ENCODE measurements around the gene PTPN3. TPM values are rescaled to one million over a fixed set of nuclear protein-coding genes. Genes with fewer than 3 reads are reported as not detected.
"Not testable (repeated sequence)": the region's sequence is repeated elsewhere in the genome, so short reads cannot be mapped to it uniquely, and the experiment has no call there.

The PTPN3 gene
- polyA plus RNA-seq, 4 donors = 15.3 to 43.5 (median 34.0) TPM

DNA sequence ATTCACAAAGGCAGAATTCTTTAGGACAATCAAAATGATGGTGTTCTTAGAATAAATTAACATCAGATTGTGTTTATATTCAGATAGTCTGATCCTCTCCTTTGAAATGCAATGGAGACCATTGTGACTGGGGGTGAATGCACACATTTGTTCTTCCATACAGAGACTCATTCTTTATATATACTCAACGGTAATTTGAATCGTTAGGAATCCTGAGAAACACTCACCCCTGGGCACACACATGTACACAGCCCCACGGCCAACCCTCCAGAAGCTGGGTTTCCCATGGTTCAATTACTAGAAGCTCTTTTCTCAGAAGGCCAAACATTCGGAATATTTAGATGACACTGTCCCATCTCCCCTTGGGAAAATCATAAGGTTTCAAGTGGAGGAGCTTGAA, 119.8 kb downstream of the PTPN3 start:
- no peak for FAIRE-seq
- 73 to 91% (median 83%) methylated on average over 4 of the region's 4 CpGs for WGBS, 3 donors
- H3K4me1 ChIP-seq (ENCODE audit: control insufficient read depth in 3 of 3, insufficient read depth in 2 of 3, low read depth in 1 of 3, low read length in 2 of 3) = no peaks in the 10 kb centered on the region
- peaks cover 0 to 8% of the 10 kb centered on the region in 2 donors for H3K9me3 ChIP-seq (ENCODE audit: control insufficient read depth in 2 of 2, insufficient read depth in 1 of 2, low read depth in 1 of 2, low read length in 1 of 2)
- peaks cover 0 to 54% (median 12%) of the 10 kb centered on the region in 3 donors for H3K36me3 ChIP-seq (ENCODE audit: control insufficient read depth in 3 of 3, insufficient read depth in 2 of 3, low read depth in 1 of 3, low read length in 3 of 3)
- DNase-seq = no peak
- no peak overlapping the region for H3K4me3 ChIP-seq (ENCODE audit: low read depth in 1 of 3, low read length in 3 of 3)
- H3K27me3 ChIP-seq (ENCODE audit: control insufficient read depth in 3 of 3, insufficient read depth in 3 of 3, low read length in 3 of 3) = no peaks in the 10 kb centered on the region
- H3K27ac ChIP-seq (ENCODE audit: low read depth in 1 of 3, low read length in 2 of 3) = no peak overlapping the region

DNA sequence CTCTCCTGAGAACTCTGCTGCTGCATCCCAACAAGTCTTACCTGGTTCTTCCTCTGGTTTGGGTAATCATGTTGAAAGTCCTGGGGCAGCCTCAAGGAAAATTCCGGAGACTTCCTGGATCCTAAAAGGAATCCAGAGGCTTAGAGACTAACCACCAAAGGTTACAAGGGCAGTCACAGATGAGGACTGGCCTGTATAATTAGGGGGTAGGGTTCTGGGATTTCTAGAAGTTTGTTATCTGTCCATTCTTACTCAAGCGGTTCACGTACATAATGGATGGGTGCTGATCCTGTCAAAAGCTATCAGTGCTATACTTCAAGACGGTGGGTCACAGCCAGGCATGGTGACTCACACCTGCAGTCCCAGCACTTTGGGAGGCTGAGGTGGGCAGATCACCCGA, 125.9 kb downstream of the PTPN3 start:
- Histone ChIP-seq H3K27me3 (ENCODE audit: control insufficient read depth in 3 of 3, insufficient read depth in 3 of 3, low read length in 3 of 3) (no peaks in the 10 kb centered on the region), H3K9me3 (ENCODE audit: control insufficient read depth in 2 of 2, insufficient read depth in 1 of 2, low read depth in 1 of 2, low read length in 1 of 2) (peaks cover 0 to 13% of the 10 kb centered on the region in 2 donors), H3K4me3 (ENCODE audit: low read depth in 1 of 3, low read length in 3 of 3) (no peak overlapping the region), H3K4me1 (ENCODE audit: control insufficient read depth in 3 of 3, insufficient read depth in 2 of 3, low read depth in 1 of 3, low read length in 2 of 3) (peaks cover 0 to 3% (median 0%) of the 10 kb centered on the region in 3 donors), H3K36me3 (ENCODE audit: control insufficient read depth in 3 of 3, insufficient read depth in 2 of 3, low read depth in 1 of 3, low read length in 3 of 3) (peaks cover 0 to 8% (median 0%) of the 10 kb centered on the region in 3 donors), H3K27ac (ENCODE audit: low read depth in 1 of 3, low read length in 2 of 3) (no peak overlapping the region)
- WGBS, 3 donors = 84 to 88% (median 87%) methylated on average over 5 of the region's 5 CpGs
- DNase-seq (no peak), FAIRE-seq (no peak)

DNA sequence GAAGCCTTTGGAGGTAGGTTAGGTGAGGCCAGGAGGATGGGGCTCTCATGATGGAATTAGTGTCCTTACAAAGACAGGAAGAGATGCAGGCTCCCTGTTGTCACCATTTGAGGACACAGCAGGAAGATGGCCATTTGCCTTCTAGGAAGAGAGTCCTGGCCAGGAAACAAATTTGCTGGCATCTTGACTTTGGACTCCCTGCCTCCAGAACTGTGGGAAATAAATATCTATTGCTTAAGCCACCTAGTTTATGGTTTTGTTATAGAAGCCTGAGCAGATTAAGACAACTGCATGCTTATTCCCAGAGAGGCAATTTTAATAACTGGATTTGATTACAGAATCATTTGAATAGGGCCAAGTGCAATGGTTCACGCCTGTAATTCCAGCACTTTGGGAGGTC, 126.7 kb downstream of the PTPN3 start:
- Histone ChIP-seq H3K4me3 (ENCODE audit: low read depth in 1 of 3, low read length in 3 of 3) (no peak overlapping the region), H3K27ac (ENCODE audit: low read depth in 1 of 3, low read length in 2 of 3) (no peak overlapping the region), H3K4me1 (ENCODE audit: control insufficient read depth in 3 of 3, insufficient read depth in 2 of 3, low read depth in 1 of 3, low read length in 2 of 3) (peaks cover 0 to 3% (median 0%) of the 10 kb centered on the region in 3 donors), H3K9me3 (ENCODE audit: control insufficient read depth in 2 of 2, insufficient read depth in 1 of 2, low read depth in 1 of 2, low read length in 1 of 2) (peaks cover 0 to 13% of the 10 kb centered on the region in 2 donors), H3K27me3 (ENCODE audit: control insufficient read depth in 3 of 3, insufficient read depth in 3 of 3, low read length in 3 of 3) (no peaks in the 10 kb centered on the region), H3K36me3 (ENCODE audit: control insufficient read depth in 3 of 3, insufficient read depth in 2 of 3, low read depth in 1 of 3, low read length in 3 of 3) (peaks cover 0 to 6% (median 0%) of the 10 kb centered on the region in 3 donors)
- 26 to 63% (median 27%) methylated on average over 1 of the region's 1 CpG for whole genome bisulfite sequencing, 3 donors
- no peak for FAIRE-seq
- DNase-seq = peak; percentile 41 to 72

GRCh38 chr9:109369285-109369684, 128.8 kb downstream of the PTPN3 start:
- DNase-seq (peak in 1 of 2 donors; percentile 53), FAIRE-seq (no peak)
- no peak overlapping the region for H3K4me3 ChIP-seq (ENCODE audit: low read depth in 1 of 3, low read length in 3 of 3)
- 30 to 56% (median 39%) methylated on average over 2 of the region's 2 CpGs for WGBS, 3 donors
- no peaks in the 10 kb centered on the region for H3K27me3 ChIP-seq (ENCODE audit: control insufficient read depth in 3 of 3, insufficient read depth in 3 of 3, low read length in 3 of 3)
- H3K9me3 ChIP-seq (ENCODE audit: control insufficient read depth in 2 of 2, insufficient read depth in 1 of 2, low read depth in 1 of 2, low read length in 1 of 2) = peaks cover 0 to 13% of the 10 kb centered on the region in 2 donors
- H3K27ac ChIP-seq (ENCODE audit: low read depth in 1 of 3, low read length in 2 of 3) = no peak overlapping the region
- H3K36me3 ChIP-seq (ENCODE audit: control insufficient read depth in 3 of 3, insufficient read depth in 2 of 3, low read depth in 1 of 3, low read length in 3 of 3) = no peaks in the 10 kb centered on the region
- peaks cover 0 to 3% (median 0%) of the 10 kb centered on the region in 3 donors for H3K4me1 ChIP-seq (ENCODE audit: control insufficient read depth in 3 of 3, insufficient read depth in 2 of 3, low read depth in 1 of 3, low read length in 2 of 3)

GRCh38 chr9:109360771-109361170, 137.3 kb downstream of the PTPN3 start:
- Histone ChIP-seq H3K9me3 (ENCODE audit: control insufficient read depth in 2 of 2, insufficient read depth in 1 of 2, low read depth in 1 of 2, low read length in 1 of 2) (peaks cover 0 to 6% of the 10 kb centered on the region in 2 donors), H3K27me3 (ENCODE audit: control insufficient read depth in 3 of 3, insufficient read depth in 3 of 3, low read length in 3 of 3) (no peaks in the 10 kb centered on the region), H3K4me3 (ENCODE audit: low read depth in 1 of 3, low read length in 3 of 3) (no peak overlapping the region), H3K4me1 (ENCODE audit: control insufficient read depth in 3 of 3, insufficient read depth in 2 of 3, low read depth in 1 of 3, low read length in 2 of 3) (peaks cover 0 to 7% (median 0%) of the 10 kb centered on the region in 3 donors), H3K36me3 (ENCODE audit: control insufficient read depth in 3 of 3, insufficient read depth in 2 of 3, low read depth in 1 of 3, low read length in 3 of 3) (no peaks in the 10 kb centered on the region), H3K27ac (ENCODE audit: low read depth in 1 of 3, low read length in 2 of 3) (peak overlapping the region in 1 of 3 donors; percentile 26)
- FAIRE-seq (no peak), DNase-seq (peak; percentile 11 to 51)
- WGBS, 3 donors = 74 to 84% (median 81%) methylated on average over 5 of the region's 5 CpGs

GRCh38 chr9:109358968-109359603, 139.0 kb downstream of the PTPN3 start:
- not testable (repeated sequence) for H3K9me3 ChIP-seq (ENCODE audit: control insufficient read depth in 2 of 2, insufficient read depth in 1 of 2, low read depth in 1 of 2, low read length in 1 of 2); FAIRE-seq; H3K4me3 ChIP-seq (ENCODE audit: low read depth in 1 of 3, low read length in 3 of 3); H3K4me1 ChIP-seq (ENCODE audit: control insufficient read depth in 3 of 3, insufficient read depth in 2 of 3, low read depth in 1 of 3, low read length in 2 of 3); H3K27me3 ChIP-seq (ENCODE audit: control insufficient read depth in 3 of 3, insufficient read depth in 3 of 3, low read length in 3 of 3); H3K36me3 ChIP-seq (ENCODE audit: control insufficient read depth in 3 of 3, insufficient read depth in 2 of 3, low read depth in 1 of 3, low read length in 3 of 3)
- peak overlapping the region in 1 of 3 donors; percentile 80 for H3K27ac ChIP-seq (ENCODE audit: low read depth in 1 of 3, low read length in 2 of 3)
- WGBS, 3 donors = 20 to 63% (median 41%) methylated on average over 8 of the region's 8 CpGs
- DNase-seq = peak; percentile 83 to 84

DNA sequence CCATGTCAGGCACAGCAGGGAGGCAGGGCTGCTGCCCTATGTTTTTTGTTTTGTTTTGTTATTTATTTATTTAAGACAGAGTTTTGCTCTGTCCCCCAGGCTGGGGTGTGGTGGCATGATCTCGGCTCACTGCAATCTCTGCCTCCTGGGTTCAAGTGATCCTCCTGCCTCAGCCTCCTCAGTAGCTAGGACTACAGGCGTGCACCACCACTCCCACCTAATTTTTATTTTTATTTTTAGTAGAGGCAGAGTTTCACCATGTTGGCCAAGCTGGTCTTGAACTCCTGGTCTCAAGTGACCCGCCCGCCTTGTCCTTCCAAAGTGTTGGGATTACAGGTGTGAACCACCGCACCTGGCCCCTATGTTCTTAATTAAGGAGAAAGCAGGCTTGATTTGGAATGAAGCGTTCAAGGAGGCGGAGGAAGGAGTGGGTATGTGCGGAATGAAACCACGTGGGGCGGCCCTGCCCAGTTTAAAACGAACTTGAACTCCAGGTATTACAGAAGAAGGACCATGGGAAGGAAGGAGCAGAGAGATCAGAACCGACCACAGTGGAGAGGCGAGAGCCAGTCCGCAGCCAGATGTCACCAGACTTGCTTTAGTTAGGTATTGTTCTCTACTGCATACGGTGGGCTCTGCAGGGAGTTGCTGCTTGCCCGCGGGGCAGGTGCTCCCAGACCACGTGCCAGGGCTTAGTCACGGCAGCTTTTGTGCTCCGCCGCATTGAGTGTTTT, 142.4 kb downstream of the PTPN3 start:
- Histone ChIP-seq H3K4me1 (ENCODE audit: control insufficient read depth in 3 of 3, insufficient read depth in 2 of 3, low read depth in 1 of 3, low read length in 2 of 3) (peaks cover 0 to 7% (median 0%) of the 10 kb centered on the region in 3 donors), H3K4me3 (ENCODE audit: low read depth in 1 of 3, low read length in 3 of 3) (no peak overlapping the region), H3K9me3 (ENCODE audit: control insufficient read depth in 2 of 2, insufficient read depth in 1 of 2, low read depth in 1 of 2, low read length in 1 of 2) (peaks cover 0 to 6% of the 10 kb centered on the region in 2 donors), H3K27me3 (ENCODE audit: control insufficient read depth in 3 of 3, insufficient read depth in 3 of 3, low read length in 3 of 3) (no peaks in the 10 kb centered on the region), H3K27ac (ENCODE audit: low read depth in 1 of 3, low read length in 2 of 3) (no peak overlapping the region), H3K36me3 (ENCODE audit: control insufficient read depth in 3 of 3, insufficient read depth in 2 of 3, low read depth in 1 of 3, low read length in 3 of 3) (no peaks in the 10 kb centered on the region)
- 87 to 90% (median 90%) methylated on average over 21 of the region's 21 CpGs for WGBS, 3 donors
- no peak for DNase-seq
- no peak for FAIRE-seq

DNA sequence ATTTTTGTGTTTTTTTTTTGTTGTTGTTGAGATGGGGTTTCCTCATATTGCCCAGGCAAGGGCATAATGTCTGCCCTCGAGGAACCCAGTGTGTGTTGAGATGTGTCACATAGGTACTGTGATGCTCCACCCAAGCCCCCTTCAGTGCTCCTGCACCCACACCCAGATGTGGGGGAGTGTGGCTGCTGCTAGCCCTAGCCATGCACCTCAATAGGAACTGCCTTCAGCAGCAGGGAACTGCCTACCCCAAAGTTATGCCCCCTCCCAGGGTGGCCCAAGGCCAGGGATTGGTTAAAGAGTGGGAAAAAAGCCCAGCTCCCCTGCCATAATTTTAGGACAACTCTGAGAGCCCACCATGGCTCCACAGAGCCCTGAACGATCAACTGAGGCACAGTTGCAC, 143.9 kb downstream of the PTPN3 start:
- H3K36me3 ChIP-seq (ENCODE audit: control insufficient read depth in 3 of 3, insufficient read depth in 2 of 3, low read depth in 1 of 3, low read length in 3 of 3) = no peaks in the 10 kb centered on the region
- no peak overlapping the region for H3K4me3 ChIP-seq (ENCODE audit: low read depth in 1 of 3, low read length in 3 of 3)
- peaks cover 0 to 4% (median 0%) of the 10 kb centered on the region in 3 donors for H3K4me1 ChIP-seq (ENCODE audit: control insufficient read depth in 3 of 3, insufficient read depth in 2 of 3, low read depth in 1 of 3, low read length in 2 of 3)
- no peak for DNase-seq
- no peak overlapping the region for H3K27ac ChIP-seq (ENCODE audit: low read depth in 1 of 3, low read length in 2 of 3)
- 70 to 87% (median 74%) methylated on average over 2 of the region's 2 CpGs for WGBS, 3 donors
- H3K27me3 ChIP-seq (ENCODE audit: control insufficient read depth in 3 of 3, insufficient read depth in 3 of 3, low read length in 3 of 3) = no peaks in the 10 kb centered on the region
- FAIRE-seq = no peak
- H3K9me3 ChIP-seq (ENCODE audit: control insufficient read depth in 2 of 2, insufficient read depth in 1 of 2, low read depth in 1 of 2, low read length in 1 of 2) = peaks cover 0 to 6% of the 10 kb centered on the region in 2 donors

Measured in small intestine (tissue), 7 donors.